ENCODE data around the gene ZNF77.
"Not testable (repeated sequence)": the region's sequence is repeated elsewhere in the genome, so short reads cannot be mapped to it uniquely, and the experiment has no call there.

The ZNF77 gene

DNA sequence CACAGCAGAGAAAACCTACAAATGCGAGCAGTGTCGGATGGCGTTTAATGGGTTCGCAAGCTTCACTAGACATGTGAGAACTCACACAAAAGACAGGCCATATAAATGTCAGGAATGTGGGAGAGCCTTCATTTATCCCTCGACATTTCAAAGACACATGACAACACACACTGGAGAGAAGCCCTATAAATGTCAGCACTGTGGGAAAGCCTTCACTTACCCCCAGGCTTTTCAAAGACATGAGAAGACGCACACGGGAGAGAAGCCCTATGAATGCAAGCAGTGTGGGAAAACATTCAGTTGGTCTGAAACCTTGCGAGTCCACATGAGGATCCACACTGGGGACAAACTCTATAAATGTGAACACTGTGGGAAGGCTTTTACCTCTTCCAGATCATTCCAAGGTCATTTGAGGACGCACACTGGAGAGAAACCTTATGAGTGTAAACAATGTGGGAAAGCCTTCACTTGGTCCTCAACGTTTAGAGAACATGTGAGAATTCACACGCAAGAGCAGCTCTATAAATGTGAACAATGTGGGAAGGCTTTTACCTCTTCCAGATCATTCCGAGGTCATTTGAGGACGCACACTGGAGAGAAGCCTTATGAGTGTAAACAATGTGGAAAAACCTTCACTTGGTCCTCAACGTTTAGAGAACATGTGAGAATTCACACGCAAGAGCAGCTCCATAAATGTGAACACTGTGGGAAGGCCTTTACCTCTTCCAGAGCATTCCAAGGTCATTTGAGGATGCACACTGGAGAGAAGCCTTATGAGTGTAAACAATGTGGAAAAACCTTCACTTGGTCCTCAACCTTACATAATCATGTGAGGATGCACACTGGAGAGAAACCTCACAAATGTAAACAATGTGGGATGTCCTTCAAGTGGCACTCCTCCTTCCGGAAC lies 27.2 kb downstream of the ZNF77 start:
- H3K9ac ChIP-seq, result no peak overlapping the region
- 0 out of 22 replicates have a peak, but pooled peaks cover 0 to 2% (median 0%) of the 10 kb centered on the region in 11 experiments for H4K20me1 ChIP-seq
- peaks cover 0 to 17% (median 9%) of the 10 kb centered on the region in 10 experiments; a peak in 16 of 20 replicates for H3K4me1 ChIP-seq
- H3K36me3 ChIP-seq, result peaks cover 77 to 90% (median 86%) of the 10 kb centered on the region in 11 experiments
- no peak overlapping the region for H3K4me2 ChIP-seq
- H3K27ac ChIP-seq, result no peak overlapping the region
- H3K27me3 ChIP-seq, result peaks cover 0 to 6% (median 0%) of the 10 kb centered on the region in 11 experiments; a peak in 2 of 22 replicates
- TF ChIP-seq Cebpa-rat (IDR thresholded peaks at IDR 0.05), result no peak
- peaks cover 87 to 95% (median 90%) of the 10 kb centered on the region in 11 experiments for H3K9me3 ChIP-seq (replicated peaks in 1 of 11)
- peak overlapping the region; percentile 7 to 40 (median 28); a peak in 14 of 20 replicates for H3K4me3 ChIP-seq

DNA sequence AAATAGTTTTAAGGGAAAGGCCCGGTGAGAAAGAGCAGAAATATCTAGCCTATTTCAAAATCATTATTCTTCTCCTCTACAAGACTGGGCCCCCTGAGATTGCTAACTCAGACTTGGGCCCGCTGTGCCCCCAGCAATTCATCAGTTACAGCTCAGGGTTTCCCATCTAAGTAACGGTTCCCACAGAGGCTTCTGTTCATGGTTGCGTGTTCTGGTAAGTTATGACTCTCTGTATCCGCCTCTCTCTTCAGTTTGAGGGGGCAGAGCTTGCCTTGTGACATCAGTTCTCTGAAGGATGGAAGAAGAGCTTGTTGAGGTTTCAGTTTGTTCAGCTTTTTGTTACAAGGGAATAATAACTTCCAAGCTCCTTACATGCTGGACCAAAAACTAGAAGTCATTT lies 32.5 kb downstream of the ZNF77 start:
- Histone ChIP-seq H3K4me2 (no peak overlapping the region), H3K4me3 (peak overlapping the region in 3 of 10 experiments; percentile 4 to 17 (median 15); a peak in 3 of 20 replicates), H3K4me1 (peaks cover 0 to 4% (median 0%) of the 10 kb centered on the region in 10 experiments; a peak in 4 of 20 replicates), H3K9me3 (replicated peaks in 1 of 11) (peaks cover 96 to 100% (median 99%) of the 10 kb centered on the region in 11 experiments), H3K27me3 (peaks cover 0 to 5% (median 0%) of the 10 kb centered on the region in 11 experiments; a peak in 2 of 22 replicates), H3K27ac (no peak overlapping the region), H3K36me3 (peaks cover 76 to 94% (median 85%) of the 10 kb centered on the region in 11 experiments), H3K9ac (no peak overlapping the region), H4K20me1 (no peaks in the 10 kb centered on the region)
- no peak for TF ChIP-seq Cebpa-rat (IDR thresholded peaks at IDR 0.05)

DNA sequence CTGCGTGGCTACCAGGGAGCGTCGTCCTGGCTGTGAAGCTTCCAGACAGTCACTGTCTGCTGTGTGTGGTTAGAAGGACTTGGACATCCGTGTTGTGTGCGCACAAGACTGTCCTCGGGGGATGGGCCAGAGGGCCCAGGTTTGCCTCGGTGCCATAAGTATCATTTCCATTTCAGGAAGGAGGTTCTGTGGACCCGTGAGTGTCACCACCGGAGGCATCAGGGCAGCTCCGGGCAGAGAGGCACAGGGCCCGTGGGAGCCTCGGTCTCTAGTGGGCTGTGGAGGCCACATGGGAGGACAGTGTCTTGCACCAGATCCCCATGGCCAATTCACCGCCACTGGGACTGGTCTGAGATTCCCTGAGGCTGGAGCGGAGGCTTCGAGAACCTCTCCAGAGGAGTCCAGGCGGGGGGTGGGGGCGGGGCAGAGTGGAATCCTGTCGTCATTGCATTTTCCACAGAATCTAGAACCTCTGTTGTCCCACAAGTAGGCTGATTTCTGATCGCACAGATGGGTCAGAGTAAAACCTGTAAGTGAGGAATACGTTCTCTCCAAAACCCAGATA lies 38.1 kb downstream of the ZNF77 start:
- H3K27me3 ChIP-seq, result no peaks in the 10 kb centered on the region
- H3K27ac ChIP-seq, result peak overlapping the region in 2 of 11 experiments; percentile 26 to 36; a peak in 2 of 22 replicates
- H3K9me3 ChIP-seq (replicated peaks in 1 of 11), result peaks cover 52 to 62% (median 59%) of the 10 kb centered on the region in 11 experiments
- no peak for TF ChIP-seq Cebpa-rat (IDR thresholded peaks at IDR 0.05)
- H3K4me2 ChIP-seq, result peak overlapping the region in 8 of 11 experiments; percentile 4 to 42 (median 25); a peak in 8 of 22 replicates
- peaks cover 22 to 57% (median 44%) of the 10 kb centered on the region in 11 experiments for H3K36me3 ChIP-seq
- no peak overlapping the region for H3K9ac ChIP-seq
- H4K20me1 ChIP-seq, result peaks cover 0 to 30% (median 24%) of the 10 kb centered on the region in 11 experiments; a peak in 13 of 22 replicates
- H3K4me1 ChIP-seq, result peaks cover 25 to 55% (median 48%) of the 10 kb centered on the region in 10 experiments
- no peak overlapping the region for H3K4me3 ChIP-seq

DNA sequence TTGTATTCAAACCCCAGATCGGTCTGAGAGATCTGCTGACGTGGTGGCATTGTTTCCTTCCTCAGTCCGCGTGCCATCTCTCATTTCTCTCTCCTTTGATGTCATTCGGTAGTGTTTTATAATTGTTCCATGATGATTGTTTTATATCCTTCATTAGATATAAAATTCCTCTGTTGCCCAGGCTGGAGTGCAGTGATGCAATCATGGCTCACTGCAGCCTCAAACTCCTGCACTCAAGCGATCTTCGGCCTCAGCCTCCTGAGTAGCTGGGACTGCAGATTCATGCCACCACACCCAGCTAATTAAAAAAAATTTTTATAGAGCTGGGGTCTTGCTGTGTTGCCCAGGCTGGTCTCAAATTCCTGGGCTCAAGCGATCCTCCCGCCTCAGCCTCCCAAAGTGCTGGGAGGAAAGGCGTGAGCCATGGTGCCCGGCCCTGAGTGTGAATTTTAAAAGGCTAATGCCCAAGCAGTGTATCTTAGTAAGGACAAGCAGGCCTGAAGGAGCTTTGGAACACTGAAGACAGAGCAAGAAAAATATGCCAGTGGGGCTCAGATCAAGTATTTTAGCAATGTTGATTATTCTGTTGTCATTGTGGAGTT lies 38.8 kb downstream of the ZNF77 start:
- Histone ChIP-seq H3K27ac (peak overlapping the region in 1 of 11 experiments; percentile 36; a peak in 1 of 22 replicates), H3K36me3 (peaks cover 15 to 50% (median 37%) of the 10 kb centered on the region in 11 experiments), H3K9me3 (replicated peaks in 1 of 11) (peaks cover 45 to 55% (median 52%) of the 10 kb centered on the region in 11 experiments), H3K4me2 (peak overlapping the region in 7 of 11 experiments; percentile 9 to 37 (median 22); a peak in 10 of 22 replicates), H3K4me1 (peaks cover 27 to 59% (median 52%) of the 10 kb centered on the region in 10 experiments), H3K4me3 (no peak overlapping the region), H3K9ac (no peak overlapping the region), H3K27me3 (no peaks in the 10 kb centered on the region), H4K20me1 (peaks cover 0 to 31% (median 24%) of the 10 kb centered on the region in 11 experiments; a peak in 13 of 22 replicates)
- TF ChIP-seq Cebpa-rat (IDR thresholded peaks at IDR 0.05), result no peak

DNA sequence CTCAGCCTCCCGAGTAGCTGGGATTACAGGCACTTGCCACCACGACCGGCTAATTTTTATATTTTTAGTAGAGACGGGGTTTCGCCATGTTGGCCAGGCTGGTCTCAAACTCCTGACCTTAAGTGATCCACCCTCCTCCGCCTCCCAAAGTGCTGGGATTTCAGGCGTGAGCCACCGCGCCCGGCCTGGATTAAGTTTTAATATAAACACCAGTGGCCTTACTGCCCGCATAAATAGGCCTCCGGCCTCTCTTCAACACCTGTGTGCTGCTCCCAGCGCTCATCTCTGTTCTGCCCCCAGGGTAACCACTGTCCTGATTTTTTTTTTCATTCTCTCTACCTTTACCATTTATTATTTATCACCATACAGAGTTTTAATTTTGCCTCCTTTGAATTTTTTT lies 41.4 kb downstream of the ZNF77 start:
- H4K20me1 ChIP-seq, result peaks cover 0 to 31% (median 24%) of the 10 kb centered on the region in 11 experiments; a peak in 13 of 22 replicates
- H3K4me2 ChIP-seq, result peak overlapping the region; percentile 76 to 94 (median 86); a peak in 21 of 22 replicates
- not testable (repeated sequence) for H3K27me3 ChIP-seq
- H3K27ac ChIP-seq, result peak overlapping the region in 2 of 11 experiments; percentile 30 to 36; a peak in 2 of 22 replicates
- peak overlapping the region in 4 of 11 experiments; percentile 85 to 90 (median 88); a peak in 3 of 22 replicates for H3K9ac ChIP-seq
- peak overlapping the region in 3 of 10 experiments; percentile 12 to 86 (median 83); a peak in 1 of 20 replicates for H3K4me3 ChIP-seq
- H3K36me3 ChIP-seq, result peaks cover 3 to 27% (median 18%) of the 10 kb centered on the region in 11 experiments; a peak in 19 of 22 replicates
- H3K9me3 ChIP-seq (replicated peaks in 1 of 11), result peaks cover 25 to 46% (median 36%) of the 10 kb centered on the region in 11 experiments
- peaks cover 27 to 59% (median 52%) of the 10 kb centered on the region in 10 experiments for H3K4me1 ChIP-seq

DNA sequence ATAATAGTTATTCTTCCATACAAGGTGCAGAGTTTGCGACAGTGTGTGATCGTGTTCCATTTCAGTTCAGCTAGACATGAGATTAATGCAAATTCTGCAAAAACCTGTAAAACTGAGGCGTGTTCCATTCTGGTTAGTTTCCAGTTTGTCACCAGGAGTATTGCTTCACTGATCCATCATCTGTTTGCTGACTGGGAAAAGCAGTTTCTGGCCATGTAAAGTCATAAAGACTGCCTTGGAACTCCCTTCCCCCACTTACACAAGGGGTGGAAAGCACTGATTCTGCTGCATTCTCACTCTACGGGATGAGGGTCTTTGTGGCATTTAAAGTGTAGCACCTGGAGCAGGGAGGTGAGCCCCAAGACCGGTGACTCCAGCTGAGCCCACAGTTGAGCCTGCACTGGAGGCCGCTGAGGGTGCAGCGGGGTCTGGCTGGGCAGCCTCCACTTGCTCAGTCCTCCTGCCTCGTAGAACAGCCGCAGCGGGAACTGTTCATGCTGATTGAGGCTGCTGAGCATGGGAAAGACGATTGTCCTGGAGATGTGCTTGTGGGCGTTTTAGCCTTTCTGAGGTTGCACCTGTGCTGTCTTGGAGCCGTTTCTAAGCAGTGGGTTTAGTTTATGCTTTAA lies 42.1 kb downstream of the ZNF77 start:
- Histone ChIP-seq H3K27ac (peak overlapping the region in 2 of 11 experiments; percentile 30 to 36; a peak in 3 of 22 replicates), H4K20me1 (peaks cover 0 to 31% (median 24%) of the 10 kb centered on the region in 11 experiments; a peak in 13 of 22 replicates), H3K4me3 (peak overlapping the region in 6 of 10 experiments; percentile 5 to 90 (median 56); a peak in 4 of 20 replicates), H3K4me1 (peaks cover 27 to 59% (median 52%) of the 10 kb centered on the region in 10 experiments), H3K36me3 (peaks cover 0 to 24% (median 18%) of the 10 kb centered on the region in 11 experiments; a peak in 19 of 22 replicates), H3K9ac (peak overlapping the region in 8 of 11 experiments; percentile 13 to 90 (median 84); a peak in 13 of 22 replicates), H3K4me2 (peak overlapping the region; percentile 76 to 94 (median 86)), H3K27me3 (no peaks in the 10 kb centered on the region), H3K9me3 (replicated peaks in 1 of 11) (peaks cover 26 to 46% (median 36%) of the 10 kb centered on the region in 11 experiments)
- no peak for TF ChIP-seq Cebpa-rat (IDR thresholded peaks at IDR 0.05)

DNA sequence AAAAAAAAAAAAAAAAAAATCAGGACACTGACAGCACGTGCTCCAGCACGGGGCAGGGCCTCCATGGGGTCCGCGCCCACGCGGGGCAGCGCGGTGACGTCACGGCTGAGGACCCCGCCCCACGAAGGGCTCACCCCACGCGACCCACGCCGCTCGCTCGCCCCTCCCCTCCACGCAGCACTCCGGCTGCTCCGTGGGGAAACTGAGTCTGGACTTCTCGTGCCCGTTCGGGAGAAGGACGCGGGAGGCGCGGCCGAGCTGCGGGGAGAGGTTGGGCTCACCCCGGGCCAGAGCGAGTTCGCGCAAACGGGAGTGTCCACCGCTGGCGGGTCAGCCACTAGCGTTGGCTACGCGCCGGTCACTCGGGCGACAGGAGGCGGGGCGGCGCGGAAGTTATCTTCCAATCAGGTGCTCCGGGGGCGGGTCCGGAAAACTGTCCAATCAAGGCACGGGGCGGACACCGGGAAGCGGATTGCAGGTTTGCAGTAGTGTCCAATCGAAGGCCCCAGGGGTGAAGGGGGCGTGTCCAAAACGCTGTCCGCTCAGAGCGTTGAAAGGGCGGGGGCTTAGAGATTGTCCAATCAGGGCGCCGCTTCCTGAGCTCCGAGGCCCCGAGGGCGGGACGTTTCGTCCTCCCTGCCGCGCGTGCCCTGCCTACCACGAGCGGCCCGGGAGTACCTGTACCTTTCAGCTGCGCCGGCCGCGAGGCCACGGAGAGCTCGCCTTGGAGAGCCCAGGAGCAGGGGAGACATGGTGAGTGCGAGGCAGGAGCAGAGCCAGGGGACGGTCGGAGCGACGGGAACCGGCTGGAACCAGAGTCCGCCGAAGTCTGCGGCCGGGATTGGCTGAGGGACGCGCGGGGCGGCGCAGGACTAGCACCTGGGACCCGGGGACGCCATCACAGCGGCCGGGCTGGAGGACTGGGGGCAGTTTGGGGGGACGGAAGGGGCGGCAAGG lies 44.2 kb downstream of the ZNF77 start, which contains the start of gene ZNF57:
Gene ZNF57, plus strand, starts transcription at position 633 of the 957 bp plus-strand sequence. Its CDS starts 118 bp downstream, at position 751.
- peak within 1 kb of the TSS; percentile 64 to 90 (median 82) for H3K4me3 ChIP-seq

More for the DNA sequence above, 44.2 kb downstream of the ZNF77 start, which contains the start of gene ZNF57:
- Histone ChIP-seq H3K9ac (peak within 1 kb of the TSS; percentile 73 to 90 (median 83)), H3K27me3 (no peaks in the 10 kb centered on the region), H3K27ac (peak within 1 kb of the TSS; percentile 64 to 91 (median 85); a peak in 21 of 22 replicates), H3K9me3 (replicated peaks in 1 of 11) (peaks cover 32 to 47% (median 42%) of the 10 kb centered on the region in 11 experiments), H3K4me1 (peaks cover 20 to 39% (median 37%) of the 10 kb centered on the region in 10 experiments), H3K36me3 (peaks cover 0 to 27% (median 15%) of the 10 kb centered on the region in 11 experiments; a peak in 18 of 22 replicates), H4K20me1 (peaks cover 0 to 31% (median 24%) of the 10 kb centered on the region in 11 experiments; a peak in 13 of 22 replicates), H3K4me2 (peak within 1 kb of the TSS; percentile 76 to 94 (median 86))
- TF ChIP-seq Cebpa-rat (IDR thresholded peaks at IDR 0.05), result no peak

All from BLaER1 treated with 17β-estradiol and CSF1 and Interleukin-3, amounts not matched to agents 10 nM and 100 nM (cell line).